Measurements from ENCODE around the gene ATP5PB.

Gene ATP5PB

GRCh38 chr1:111475701-111476100, 26.4 kb downstream of the ATP5PB start:
- no peak for DNase-seq (ENCODE audit: low spot score)

GRCh38 chr1:111476214-111476613, 26.9 kb downstream of the ATP5PB start:
- no peak for DNase-seq (ENCODE audit: low spot score)

- DNase-seq (ENCODE audit: low spot score), result no peak
These were observed 27.6 kb downstream of the ATP5PB start for GRCh38 chr1:111476761-111477309.

DNA sequence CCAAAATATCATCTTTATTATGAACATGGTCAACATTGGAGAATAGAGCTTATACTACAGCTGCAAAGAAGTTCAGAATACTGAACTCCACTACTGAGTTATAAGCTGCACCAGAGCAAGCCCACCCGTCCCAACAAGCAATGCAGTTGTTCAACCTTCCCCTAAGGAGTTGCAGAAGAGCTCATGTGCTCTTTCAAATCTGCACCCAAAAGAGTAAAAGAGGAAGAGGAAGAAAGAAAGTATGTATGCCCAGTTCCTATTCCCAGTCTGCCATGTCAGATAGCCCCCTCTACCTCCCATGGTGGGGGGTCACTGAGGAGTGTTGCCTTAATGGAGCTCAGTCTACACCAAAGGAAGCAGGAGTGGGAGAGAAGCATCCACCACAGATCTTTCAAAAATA, 31.4 kb downstream of the ATP5PB start:
- no peak for DNase-seq (ENCODE audit: low spot score)

- peak; percentile 85 for DNase-seq (ENCODE audit: low spot score)
These were observed 32.3 kb downstream of the ATP5PB start for GRCh38 chr1:111481387-111482221.

DNA sequence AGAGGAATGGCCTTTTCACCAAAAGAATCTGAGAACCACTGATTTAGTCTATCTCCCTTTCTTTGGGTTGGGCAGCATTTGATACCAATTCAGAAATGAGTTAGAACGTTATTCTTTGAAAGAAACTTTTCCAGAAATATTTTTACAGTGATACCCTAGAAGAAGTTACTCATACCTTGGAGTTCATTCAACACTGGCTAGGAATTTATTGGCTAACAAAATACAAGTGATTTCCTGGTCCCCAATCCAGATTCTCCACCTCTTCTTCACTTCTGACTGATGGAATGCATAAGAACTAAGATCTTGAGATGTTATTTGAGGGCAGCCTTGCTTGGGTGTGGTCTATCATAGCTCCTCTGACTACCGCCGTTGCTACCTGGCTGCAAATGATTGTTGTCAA, 33.9 kb downstream of the ATP5PB start:
- no peak for DNase-seq (ENCODE audit: low spot score)

- no peak for DNase-seq (ENCODE audit: low spot score)
These were observed 34.6 kb downstream of the ATP5PB start for GRCh38 chr1:111483876-111484275.

DNA sequence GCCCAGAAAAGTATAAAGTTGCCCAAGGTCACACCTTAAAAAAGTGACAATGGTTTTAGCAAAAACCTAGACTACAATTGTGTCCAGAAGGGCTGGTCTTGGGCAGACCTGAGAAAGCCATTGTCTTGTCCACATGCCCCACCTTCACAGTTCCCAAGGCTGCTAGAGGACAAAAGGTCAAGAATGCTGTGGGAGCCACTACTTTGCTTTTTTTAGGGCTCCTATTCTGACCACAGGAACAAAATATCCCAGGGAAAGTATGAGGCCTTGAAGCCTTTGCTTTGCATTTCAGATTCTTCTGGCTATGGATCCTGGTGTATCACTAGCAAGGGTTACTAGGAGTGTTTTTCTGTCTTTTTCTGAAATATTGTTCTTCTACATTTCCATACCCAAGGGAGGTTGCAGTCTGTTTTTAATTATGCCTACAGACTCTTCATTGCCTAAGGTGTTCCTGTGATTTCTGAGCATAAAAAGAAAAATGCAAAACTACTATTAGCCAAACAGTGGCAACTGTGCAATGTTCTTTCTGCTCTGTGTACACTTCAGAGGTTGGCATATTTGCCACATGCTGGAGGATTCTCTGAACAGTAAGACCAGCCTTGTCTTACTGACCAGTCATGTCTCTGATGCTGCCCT, 35.2 kb downstream of the ATP5PB start:
- DNase-seq (ENCODE audit: low spot score), result no peak

DNA sequence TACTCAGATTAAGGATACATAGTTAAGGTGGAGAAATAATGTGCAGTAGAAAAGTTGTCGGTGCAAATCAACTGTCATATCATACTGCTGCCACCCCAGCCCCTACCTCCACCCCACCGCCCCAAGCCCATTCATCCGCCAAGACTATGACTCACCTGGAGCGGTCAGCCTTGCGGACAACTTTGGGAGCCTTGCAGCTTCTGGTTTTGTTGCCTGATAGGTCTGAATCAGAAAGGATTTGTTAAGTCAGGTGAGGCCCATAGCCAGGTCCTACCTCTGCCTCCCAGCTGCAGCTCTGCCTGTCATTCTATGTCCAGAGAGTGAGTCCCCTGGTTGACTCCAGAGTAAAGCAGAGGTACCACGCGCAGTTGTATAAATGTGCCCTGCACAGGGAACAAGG, 37.2 kb downstream of the ATP5PB start:
- DNase-seq (ENCODE audit: low spot score), result no peak

DNA sequence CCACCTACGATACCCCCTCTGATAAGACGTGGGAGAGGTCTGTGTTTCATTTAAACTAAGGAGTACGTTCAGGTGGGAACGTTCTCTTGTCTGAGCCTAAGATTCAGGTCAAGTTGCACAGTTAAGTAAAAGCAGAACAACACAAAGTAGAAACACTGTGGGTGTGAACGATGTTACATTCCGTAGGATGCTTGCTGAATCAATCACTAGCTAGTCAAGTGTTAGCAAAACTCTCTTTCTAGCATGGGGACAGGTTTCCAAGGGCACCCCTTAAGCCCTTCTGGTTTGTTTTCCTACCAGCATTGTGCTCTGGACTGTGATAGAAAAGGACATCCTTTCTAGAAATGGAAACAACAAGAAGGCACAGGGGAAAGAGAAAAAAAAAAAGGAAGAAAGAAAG, 37.9 kb downstream of the ATP5PB start:
- DNase-seq (ENCODE audit: low spot score), result no peak

GRCh38 chr1:111488669-111489068, 39.4 kb downstream of the ATP5PB start:
- DNase-seq (ENCODE audit: low spot score), result peak; percentile 68

DNA sequence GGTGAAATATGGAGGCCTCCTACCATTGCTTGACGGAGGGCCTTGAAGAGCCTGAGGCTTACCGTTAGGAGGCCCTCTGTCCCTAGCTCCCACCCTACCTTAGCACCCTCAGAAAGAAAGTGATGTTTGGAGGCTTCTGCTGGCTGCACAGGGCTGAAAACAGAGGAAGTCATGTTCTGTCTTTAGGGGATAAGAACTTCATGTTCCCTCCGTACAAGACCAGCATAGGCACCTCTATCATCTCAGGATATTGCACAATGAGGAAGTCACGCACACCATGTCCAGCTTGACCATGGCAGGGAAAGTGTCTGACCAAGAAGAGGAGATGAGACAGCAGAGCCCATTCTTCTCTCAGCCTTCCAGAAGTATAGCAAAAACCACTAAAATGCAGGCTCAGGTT, 40.3 kb downstream of the ATP5PB start:
- peak; percentile 62 for DNase-seq (ENCODE audit: low spot score)

DNA sequence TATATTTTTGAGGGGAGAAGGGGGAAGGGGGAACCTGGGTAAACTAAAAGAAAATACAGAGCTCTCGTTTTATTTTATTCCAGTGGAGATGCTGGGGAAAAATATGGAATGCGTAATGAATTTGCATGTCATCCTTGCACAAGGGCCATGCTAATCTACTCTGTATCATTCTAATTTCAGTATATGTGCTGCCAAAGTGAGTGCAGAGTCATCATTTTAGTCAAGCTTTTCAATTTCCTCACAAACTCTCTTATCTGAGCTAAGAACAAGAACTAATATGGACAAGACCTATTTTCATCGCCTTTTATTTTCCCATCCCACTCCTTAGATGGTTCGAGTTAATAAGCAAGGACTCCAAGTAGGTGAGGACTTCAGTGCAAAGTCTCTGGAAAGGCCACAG, 41.0 kb downstream of the ATP5PB start:
- DNase-seq (ENCODE audit: low spot score), result no peak

GRCh38 chr1:111491070-111491469, 41.8 kb downstream of the ATP5PB start:
- no peak for DNase-seq (ENCODE audit: low spot score)

DNA sequence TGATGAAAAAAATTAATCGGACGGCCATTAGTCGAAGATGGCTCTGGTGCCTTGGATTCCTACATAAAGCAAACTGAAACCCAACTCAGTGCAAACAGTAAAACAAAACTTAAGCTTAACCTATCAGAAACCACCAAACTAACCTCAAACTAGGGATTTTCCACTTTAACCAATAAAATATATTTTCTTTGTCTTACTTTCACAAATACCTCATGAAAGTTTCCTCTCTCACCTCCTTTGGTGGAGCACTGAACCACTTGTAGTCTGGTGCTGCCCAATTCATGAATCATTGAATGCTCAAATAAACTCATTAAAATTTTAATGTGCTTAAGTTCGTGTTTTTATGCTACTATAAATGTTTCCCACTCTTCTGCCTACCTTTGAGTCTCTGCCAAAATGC, 47.1 kb downstream of the ATP5PB start:
- no peak for DNase-seq (ENCODE audit: low spot score)

DNA sequence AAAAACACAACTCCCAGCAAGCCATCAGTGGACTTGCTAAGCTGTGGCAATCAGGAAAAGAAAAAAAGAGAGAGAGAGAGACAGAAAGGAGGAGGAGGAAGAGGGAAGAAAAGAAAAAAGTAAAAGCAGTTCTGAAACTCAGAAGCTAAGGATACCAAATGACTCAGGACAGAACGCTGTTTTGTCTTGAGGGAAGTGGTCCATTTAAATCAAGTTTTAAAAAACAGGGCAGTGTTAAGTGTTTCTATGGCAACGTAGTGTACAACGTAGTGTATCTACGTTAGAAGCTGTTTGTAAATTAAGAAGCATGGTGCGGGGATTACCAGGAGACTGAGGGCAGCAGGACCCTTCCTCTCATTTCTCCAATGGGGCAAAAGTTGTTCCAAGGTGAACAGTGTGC, 48.3 kb downstream of the ATP5PB start:
- DNase-seq (ENCODE audit: low spot score), result no peak

DNA sequence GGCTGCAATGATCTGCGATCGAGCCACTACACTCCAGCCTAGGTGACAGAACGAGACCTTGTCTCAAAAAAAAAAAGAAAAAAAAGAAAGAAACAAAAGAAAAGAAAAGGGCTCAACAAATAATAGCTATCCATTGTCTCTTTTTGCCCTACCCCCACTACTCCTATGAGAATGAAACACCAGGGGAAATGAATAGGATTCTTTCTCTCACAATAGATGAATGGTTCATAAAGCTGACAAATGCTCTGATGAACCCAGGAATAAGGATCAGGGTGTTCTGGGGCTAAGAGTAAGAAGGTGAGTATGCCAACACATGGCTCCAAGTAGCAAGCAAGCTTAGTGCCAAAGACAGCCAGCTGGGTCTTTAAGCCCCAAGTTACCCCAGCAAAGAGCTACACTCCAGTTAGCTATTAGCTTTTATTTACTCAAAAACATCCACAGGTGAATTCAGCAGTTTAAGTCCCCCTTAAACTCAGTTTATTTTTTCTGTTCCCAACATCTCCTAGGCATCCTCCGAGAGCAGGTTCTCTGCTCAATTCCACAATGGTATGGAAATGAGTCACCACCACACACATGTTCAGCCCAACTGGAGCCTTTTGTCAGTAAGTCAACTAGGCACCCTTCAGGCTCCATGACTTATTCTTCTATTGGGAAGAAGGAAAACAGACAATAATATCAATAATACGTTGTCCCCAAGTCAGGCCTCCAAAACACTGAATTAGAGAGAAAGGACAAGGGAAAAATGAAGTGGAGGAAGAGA, 49.9 kb downstream of the ATP5PB start:
- DNase-seq (ENCODE audit: low spot score), result peak; percentile 75

DNA sequence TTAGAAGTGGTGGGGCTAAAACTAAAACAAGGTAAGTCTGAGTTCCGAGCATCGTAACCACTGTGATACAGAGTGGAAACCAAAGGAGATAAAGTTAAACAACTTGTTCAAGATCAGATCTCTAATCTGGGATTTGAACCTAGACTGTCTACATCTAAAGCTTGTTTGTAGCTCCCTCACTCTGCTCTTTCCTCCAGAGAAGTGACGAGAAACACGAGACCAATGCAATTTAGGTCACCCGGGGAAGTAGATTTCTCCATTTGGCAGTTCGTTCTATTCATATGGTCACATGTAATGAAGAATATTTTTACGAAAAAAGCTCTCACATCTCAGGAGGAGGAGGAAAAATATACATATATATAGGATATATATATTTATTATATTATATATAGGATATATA, 52.4 kb downstream of the ATP5PB start:
- no peak for DNase-seq (ENCODE audit: low spot score)

- DNase-seq (ENCODE audit: low spot score), result peak; percentile 67
These were observed 54.4 kb downstream of the ATP5PB start, which contains the start of the genes ADORA3 and TMIGD3 for GRCh38 chr1:111503585-111504060. Gene ADORA3, minus strand, starts transcription at chr1:111503633. Its CDS starts 279 bp downstream, at chr1:111503354. Gene TMIGD3, minus strand, starts transcription at chr1:111503633. Its CDS starts 279 bp downstream, at chr1:111503354.

DNA sequence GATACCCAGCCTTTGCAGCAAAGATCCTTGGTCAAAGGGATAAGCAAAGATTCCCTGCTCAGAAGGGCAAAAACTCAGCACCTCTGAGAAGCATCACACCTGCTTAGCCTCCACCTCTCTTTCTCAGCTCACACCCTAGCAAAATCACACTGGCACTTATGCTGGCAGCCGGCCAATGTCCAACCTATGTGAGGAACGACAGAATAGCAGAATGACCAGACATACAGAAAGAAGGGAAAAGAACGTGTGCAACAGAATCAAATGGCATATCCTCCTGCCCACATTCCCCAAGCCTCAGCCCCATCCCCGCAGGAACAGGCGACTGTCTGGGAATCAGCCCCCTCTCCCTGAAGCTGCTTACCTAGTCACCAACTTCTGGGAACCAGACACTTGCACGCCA, 54.8 kb downstream of the ATP5PB start:
- no peak for DNase-seq (ENCODE audit: low spot score)

GRCh38 chr1:111505641-111506119, 56.4 kb downstream of the ATP5PB start:
- peak; percentile 66 for DNase-seq (ENCODE audit: low spot score)

GRCh38 chr1:111506561-111506960, 57.3 kb downstream of the ATP5PB start:
- no peak for DNase-seq (ENCODE audit: low spot score)
